GM12878 (cell line): ENCODE data around the gene LDLRAP1. TPM values are rescaled to one million over a fixed set of nuclear protein-coding genes. Genes with fewer than 3 reads are reported as not detected.

ENCODE experiments used
- ATAC-seq: fragments of 200-7000 bp; cut with Tn5 transposase; 3 replicates; pipeline ENCODE4 v1.9.1; 2020; ENCODE audit warnings: mild to moderate bottlenecking, moderate library complexity
- BruUV-seq: library from RNA; stranded (reverse); fragments of 400-500 nt; replicated peaks from 2 replicates; lab custom pipeline; 2021; lab: Mats Ljungman, UMichigan
- CTCF ChIA-PET: fragments of 300-600 bp; sonication (Branson Sonifier 250); formaldehyde crosslinking; extraction: SDS; loops from one replicate; lab custom pipeline; 2021; ENCODE audit warnings: inconsistent platforms; lab: Yijun Ruan, JAX
- POLR2A ChIA-PET: fragments of 350-600 bp; formaldehyde crosslinking; extraction: SDS; loops from one replicate; lab custom pipeline; 2021; ENCODE audit warnings: inconsistent platforms; lab: Charles Lee
- RAD21 ChIA-PET: fragments of 300-600 bp; sonication (Branson Sonifier 250); formaldehyde crosslinking; loops from one replicate; lab custom pipeline; 2023; ENCODE audit warnings: antibody characterized with exemption; ENCODE audit not compliant: unreplicated experiment; lab: Charles Lee
- SMC1A ChIA-PET: fragments of 300-600 bp; sonication (Branson Sonifier 250); formaldehyde crosslinking; loops from one replicate; lab custom pipeline; 2023; ENCODE audit not compliant: unreplicated experiment, uncharacterized antibody; lab: Charles Lee
- DNase-seq: peaks from one replicate; pipeline ENCODE4 v3.0.0-alpha.2; 2011; ENCODE audit warnings: low read depth, low spot score
- FAIRE-seq: peaks from 3 replicates; lab custom pipeline; 2011; peaks lifted over from hg19 to GRCh38; lab: Jason Lieb, UNC
- H2AFZ ChIP-seq: 2 replicates; pipeline ENCODE4 v1.6.0; 2011; ENCODE audit warnings: low read depth, low read length, control low read depth; ENCODE audit not compliant: control insufficient read depth
- H3K27ac ChIP-seq: 2 replicates; pipeline ENCODE4 v1.5.1; 2011; ENCODE audit warnings: control low read depth; ENCODE audit not compliant: control insufficient read depth, insufficient read depth
- H3K27me3 ChIP-seq, 2 experiments: replicated peaks in 1 of 2; 2 replicates each; pipeline versions ENCODE4 v1.6.0 to v1.6.1; 2011; ENCODE audit warnings: low read length in 1 of 2; ENCODE audit not compliant: control insufficient read depth in 2 of 2, insufficient read depth in 2 of 2
- H3K36me3 ChIP-seq, 2 experiments: 2 replicates each; pipeline ENCODE4 v1.5.1; 2011; ENCODE audit warnings: low read length in 1 of 2; ENCODE audit not compliant: control insufficient read depth in 2 of 2, insufficient read depth in 2 of 2
- H3K4me1 ChIP-seq: 2 replicates; pipeline ENCODE4 v1.6.1; 2011; ENCODE audit warnings: mild to moderate bottlenecking, low read length, moderate library complexity, mixed read lengths; ENCODE audit not compliant: control insufficient read depth, insufficient read depth
- H3K4me2 ChIP-seq: 2 replicates; pipeline ENCODE4 v1.6.0; 2011; ENCODE audit warnings: control low read depth; ENCODE audit not compliant: control insufficient read depth, insufficient read depth
- H3K4me3 ChIP-seq: fragments of 200-600 bp; sonication (generic); 2 replicates; pipeline ENCODE4 v1.5.1; 2016
- H3K79me2 ChIP-seq: 2 replicates; pipeline ENCODE4 v1.6.0; 2011; ENCODE audit warnings: low read length; ENCODE audit not compliant: control insufficient read depth, insufficient read depth
- H3K9ac ChIP-seq: 2 replicates; pipeline ENCODE4 v1.8.0; 2011; ENCODE audit warnings: low read length, control low read depth, mixed read lengths; ENCODE audit not compliant: control insufficient read depth, insufficient read depth
- H3K9me3 ChIP-seq: replicated peaks from 3 replicates; pipeline ENCODE4 v1.5.1; 2011; ENCODE audit warnings: mild to moderate bottlenecking, low read length; ENCODE audit not compliant: control insufficient read depth, insufficient read depth
- H4K20me1 ChIP-seq: 2 replicates; pipeline ENCODE4 v1.6.0; 2011; ENCODE audit not compliant: control insufficient read depth, insufficient read depth
- CBX5 ChIP-seq: sonication (generic); IDR thresholded peaks from 2 replicates; pipeline ENCODE4 v1.6.1; 2016; ENCODE audit warnings: low read depth, moderate library complexity, mild to moderate bottlenecking, inconsistent platforms
- E2F4 ChIP-seq: IDR thresholded peaks from 2 replicates; pipeline ENCODE4 v1.6.1; 2012; ENCODE audit warnings: low read depth, low read length, improper control_type of control experiment
- EED ChIP-seq: sonication (generic); IDR thresholded peaks from 2 replicates; pipeline ENCODE4 v1.6.1; 2016; ENCODE audit warnings: antibody characterized with exemption, low read depth
- EZH2 ChIP-seq: IDR thresholded peaks from 2 replicates; pipeline ENCODE4 v1.6.1; 2012; ENCODE audit warnings: low read depth, mild to moderate bottlenecking, control low read depth, inconsistent platforms, low read length, borderline replicate concordance; ENCODE audit not compliant: control insufficient read depth
- FOS ChIP-seq: IDR thresholded peaks from 3 replicates; pipeline ENCODE4 v1.6.1; 2011; ENCODE audit warnings: borderline replicate concordance; ENCODE audit not compliant: insufficient read length; ENCODE audit errors: extremely low read depth
- FOXK2 ChIP-seq: fragments of 450-650 bp; IDR thresholded peaks from 2 replicates; pipeline ENCODE4 v1.6.1; 2017; ENCODE audit warnings: mild to moderate bottlenecking, moderate library complexity
- HSF1 ChIP-seq: fragments of 150-350 bp; IDR thresholded peaks from 2 replicates; pipeline ENCODE4 v1.6.1; 2014; ENCODE audit warnings: mild to moderate bottlenecking, low read depth, low read length
- LARP7 ChIP-seq: fragments of 450-650 bp; IDR thresholded peaks from 2 replicates; pipeline ENCODE4 v1.6.1; 2017; ENCODE audit warnings: mild to moderate bottlenecking
- MXI1 ChIP-seq: fragments of 150-350 bp; IDR thresholded peaks from 2 replicates; pipeline ENCODE4 v1.6.1; 2011; ENCODE audit warnings: low read depth, mild to moderate bottlenecking, inconsistent platforms, low read length, improper control_type of control experiment
- POLR2AphosphoS2 ChIP-seq: IDR thresholded peaks from 2 replicates; pipeline ENCODE4 v1.6.1; 2011; ENCODE audit warnings: low read depth, mild to moderate bottlenecking, low read length, improper control_type of control experiment, moderate library complexity
- PRDM15 ChIP-seq: fragments of 450-650 bp; formaldehyde crosslinking; IDR thresholded peaks from 2 replicates; pipeline ENCODE4 v1.4.0; 2020; ENCODE audit warnings: mild to moderate bottlenecking, moderate library complexity
- SMARCA5 ChIP-seq: fragments of 450-650 bp; IDR thresholded peaks from 2 replicates; pipeline ENCODE4 v1.6.1; 2017; ENCODE audit warnings: mild to moderate bottlenecking
- SREBF2 ChIP-seq: IDR thresholded peaks from 2 replicates; pipeline ENCODE4 v1.6.1; 2012; ENCODE audit warnings: mild to moderate bottlenecking, low read length
- STAT3 ChIP-seq: IDR thresholded peaks from 2 replicates; pipeline ENCODE4 v1.6.1; 2011; ENCODE audit warnings: low read depth, low read length, improper control_type of control experiment
- ZZZ3 ChIP-seq: IDR thresholded peaks from 2 replicates; pipeline ENCODE4 v1.6.1; 2011; ENCODE audit warnings: low read depth; ENCODE audit not compliant: control insufficient read depth, insufficient read length
- WGBS: methylation state at CpG from one replicate; pipeline ENCODE4 v1.1.6; 2016; ENCODE audit warnings: low lambda C conversion rate; ENCODE audit not compliant: insufficient replicate concordance, insufficient coverage; ENCODE audit errors: missing lambda C conversion rate; 5-methylcytosine and 5-hydroxymethylcytosine counted together
- in situ Hi-C: fragments of 300-500 bp; cut with MboI; formaldehyde crosslinking; loops from 9 replicates; pipeline ENCODE4 v1.14.3; 2018; ENCODE audit warnings: mixed read lengths
- intact Hi-C: fragments of 100-400 bp; cut with micrococcal nuclease; formaldehyde crosslinking; loops from one replicate; pipeline ENCODE4 v1.14.2; 2022; ENCODE audit not compliant: unreplicated experiment
- polyA plus RNA-seq, 11 experiments: library from polyadenylated mRNA; depleted of rRNA in 4 of 11; unstranded in 6 of 11; stranded (reverse) in 5 of 11; fragments of >200 nt; fragmentation: Nextera tagmentation in 4 of 11; fragmentation: Illumina TruSeq in 1 of 11; extraction: Ambion mirVana in 4 of 11; extraction: Trizol in 1 of 11; gene quantifications; 1 replicate in 1 of 11; 2 replicates in 10 of 11; pipeline versions ENCODE4 v1.2.1 to v1.2.3, GENCODE V29; 2011 to 2016; ENCODE audit warnings: inconsistent platforms in 2 of 11, missing spikeins in 2 of 11, low read depth in 1 of 11
- total RNA-seq, 4 experiments: library from RNA; depleted of rRNA in 3 of 4; stranded (reverse); fragments of >200 nt in 3 of 4; fragmentation: Illumina TruSeq in 1 of 4; extraction: Trizol in 1 of 4; gene quantifications; 2 replicates each; pipeline versions ENCODE4 v1.2.1 to v1.2.3, GENCODE V29; 2013 to 2021
- TF ChIP-seq, protein P1 (sequence below): IDR thresholded peaks from 2 replicates; pipeline ENCODE4 v1.6.1; 2011; ENCODE audit warnings: borderline replicate concordance, low read depth, mild to moderate bottlenecking, moderate library complexity, low read length; ENCODE audit not compliant: insufficient read depth, poor library complexity, severe bottlenecking

The LDLRAP1 gene
- total and polyA plus RNA-seq, 10 of the 15 experiments (the other 5 are each of a cell fraction or from before 2014, with no cell fraction given), result 0.43 to 37.6 (median 22.0) TPM

GRCh38 chr1:25513666-25514065 is 29.7 kb upstream of the LDLRAP1 start:
- in situ Hi-C loops (loop anchor here (10.0 kb wide), 1 partner anchor 109 kb away; no protein-coding TSS in a partner anchor), intact Hi-C loops (no loop called here)
- FAIRE-seq, result no peak
- H3K9ac ChIP-seq, result no peak overlapping the region
- no TSS peak for BruUV-seq
- no peak for ATAC-seq
- H3K9me3 ChIP-seq, result no peaks in the 10 kb centered on the region
- no peaks in the 10 kb centered on the region for H3K36me3 ChIP-seq
- CTCF ChIA-PET, result interaction anchor here (0.9 to 1.1 kb wide), 4 partner anchors 8 to 30 kb away, joined by 3 read pairs; no protein-coding TSS in a partner anchor
- H4K20me1 ChIP-seq, result no peaks in the 10 kb centered on the region
- SMC1A ChIA-PET, result interaction anchor here (1.5 kb wide), 1 partner anchor 13 kb away, joined by 4 read pairs; no protein-coding TSS in a partner anchor
- 73% methylated on average over 4 of the region's 4 CpGs for WGBS
- no peaks in the 10 kb centered on the region for H3K4me1 ChIP-seq
- 0 out of 4 replicates have a peak, but pooled peaks cover 0 to 1% of the 10 kb centered on the region in 2 experiments for H3K27me3 ChIP-seq
- no peak overlapping the region for H3K4me3 ChIP-seq
- no peak overlapping the region for H2AFZ ChIP-seq
- RAD21 ChIA-PET, result no interaction called here
- no peak overlapping the region for H3K27ac ChIP-seq
- H3K79me2 ChIP-seq, result no peaks in the 10 kb centered on the region
- POLR2A ChIA-PET, result no interaction called here
- H3K4me2 ChIP-seq, result no peak overlapping the region
- no peak for DNase-seq
- no peak for TF ChIP-seq HSF1
- no peak for TF ChIP-seq POLR2AphosphoS2
- TF ChIP-seq FOXK2, result no peak
- TF ChIP-seq MXI1, result no peak
- TF ChIP-seq LARP7, result no peak
- no peak for TF ChIP-seq E2F4
- TF ChIP-seq EED, result no peak
- TF ChIP-seq FOS, result no peak
- no peak for TF ChIP-seq SMARCA5
- no peak for TF ChIP-seq STAT3
- no peak for TF ChIP-seq ZZZ3
- TF ChIP-seq SREBF2, result no peak
- no peak for TF ChIP-seq PRDM15 (CRISPR knock-in tag)
- TF ChIP-seq CBX5, result no peak
- TF ChIP-seq, protein P1, sequence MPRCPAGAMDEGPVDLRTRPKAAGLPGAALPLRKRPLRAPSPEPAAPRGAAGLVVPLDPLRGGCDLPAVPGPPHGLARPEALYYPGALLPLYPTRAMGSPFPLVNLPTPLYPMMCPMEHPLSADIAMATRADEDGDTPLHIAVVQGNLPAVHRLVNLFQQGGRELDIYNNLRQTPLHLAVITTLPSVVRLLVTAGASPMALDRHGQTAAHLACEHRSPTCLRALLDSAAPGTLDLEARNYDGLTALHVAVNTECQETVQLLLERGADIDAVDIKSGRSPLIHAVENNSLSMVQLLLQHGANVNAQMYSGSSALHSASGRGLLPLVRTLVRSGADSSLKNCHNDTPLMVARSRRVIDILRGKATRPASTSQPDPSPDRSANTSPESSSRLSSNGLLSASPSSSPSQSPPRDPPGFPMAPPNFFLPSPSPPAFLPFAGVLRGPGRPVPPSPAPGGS, result no peak
- TF ChIP-seq EZH2, result no peak
